PC-3 (cell line): Measurements from ENCODE around the gene TNP1. TPM values are rescaled to one million over a fixed set of nuclear protein-coding genes. Genes with fewer than 3 reads are reported as not detected.

Experiments used
- ATAC-seq: fragments of 200-7000 bp; cut with Tn5 transposase; 2 replicates; pipeline ENCODE4 v1.9.1; 2020; ENCODE audit warnings: mild to moderate bottlenecking, moderate library complexity
- BruUV-seq: library from RNA; stranded (reverse); fragments of 400-500 nt; replicated peaks from 2 replicates; lab custom pipeline; 2021; lab: Mats Ljungman, UMichigan
- CTCF ChIA-PET: fragments of 300-600 bp; sonication (Branson Sonifier 250); formaldehyde crosslinking; loops from one replicate; lab custom pipeline; 2022; ENCODE audit warnings: antibody characterized with exemption; lab: Charles Lee
- POLR2A ChIA-PET: fragments of 300-600 bp; sonication (Branson Sonifier 250); formaldehyde crosslinking; loops from one replicate; lab custom pipeline; 2022; ENCODE audit warnings: antibody characterized with exemption; ENCODE audit not compliant: unreplicated experiment; lab: Charles Lee
- DNase-seq: peaks from one replicate; pipeline ENCODE4 v3.0.0-alpha.2; 2015
- H2AFZ ChIP-seq: fragments of 300-600 bp; sonication (generic); 2 replicates; pipeline ENCODE4 v1.6.0; 2016; ENCODE audit warnings: antibody characterized with exemption, low read length
- H3F3A ChIP-seq: fragments of 300-600 bp; sonication (generic); one replicate; pipeline ENCODE4 v1.6.0; 2017; ENCODE audit warnings: antibody characterized with exemption, low read length, control low read depth, mild to moderate bottlenecking; ENCODE audit not compliant: unreplicated experiment
- H3K27ac ChIP-seq: fragments of 300-600 bp; sonication (generic); 2 replicates; pipeline ENCODE4 v1.5.1; 2016; ENCODE audit warnings: mild to moderate bottlenecking, low read length
- H3K27me3 ChIP-seq: fragments of 300-600 bp; sonication (generic); 2 replicates; pipeline ENCODE4 v1.6.1; 2016; ENCODE audit warnings: low read length, mixed read lengths
- H3K36me3 ChIP-seq: fragments of 300-600 bp; sonication (generic); 2 replicates; pipeline ENCODE4 v1.6.1; 2016; ENCODE audit warnings: low read depth, mixed run types, low read length, mixed read lengths
- H3K4me1 ChIP-seq: fragments of 300-600 bp; sonication (generic); 2 replicates; pipeline ENCODE4 v1.5.1; 2016; ENCODE audit warnings: low read length; ENCODE audit not compliant: insufficient read depth
- H3K4me2 ChIP-seq: fragments of 300-600 bp; sonication (generic); 2 replicates; pipeline ENCODE4 v1.6.0; 2016; ENCODE audit warnings: low read length
- H3K4me3 ChIP-seq: fragments of 300-600 bp; sonication (generic); 2 replicates; pipeline ENCODE4 v1.5.1; 2016; ENCODE audit warnings: mild to moderate bottlenecking, low read length, mixed read lengths
- H3K79me2 ChIP-seq: fragments of 300-600 bp; sonication (generic); 2 replicates; pipeline ENCODE4 v1.6.1; 2017; ENCODE audit warnings: low read length, mixed read lengths
- H3K9ac ChIP-seq: fragments of 300-600 bp; sonication (generic); 2 replicates; pipeline ENCODE4 v1.6.0; 2016; ENCODE audit warnings: mild to moderate bottlenecking, low read length
- H3K9me2 ChIP-seq: fragments of 300-600 bp; sonication (generic); replicated peaks from 2 replicates; pipeline ENCODE4 v1.6.1; 2016; ENCODE audit warnings: mixed run types, low read length, mixed read lengths
- H3K9me3 ChIP-seq: fragments of 300-600 bp; sonication (generic); 2 replicates; pipeline ENCODE4 v1.6.1; 2016; ENCODE audit warnings: low read length, mixed read lengths
- H4K20me1 ChIP-seq: fragments of 300-600 bp; sonication (generic); 2 replicates; pipeline ENCODE4 v1.6.1; 2016; ENCODE audit warnings: low read length, mixed read lengths
- CTCF ChIP-seq: fragments of 300-600 bp; sonication (generic); conservative IDR thresholded peaks from 2 replicates; pipeline ENCODE4 v1.5.1; 2017; ENCODE audit warnings: antibody characterized with exemption, low read depth, mild to moderate bottlenecking, low read length
- EZH2 ChIP-seq: fragments of 300-600 bp; sonication (generic); IDR thresholded peaks from one replicate; pipeline ENCODE4 v1.6.1; 2017; ENCODE audit warnings: antibody characterized with exemption, mild to moderate bottlenecking, low read length; ENCODE audit not compliant: unreplicated experiment
- EZH2phosphoT487 ChIP-seq: fragments of 300-600 bp; sonication (generic); IDR thresholded peaks from 2 replicates; pipeline ENCODE4 v1.6.1; 2018; ENCODE audit warnings: mild to moderate bottlenecking, antibody characterized with exemption, low read length, borderline replicate concordance
- intact Hi-C: fragments of 100-400 bp; cut with micrococcal nuclease; formaldehyde crosslinking; loops from 2 replicates; pipeline ENCODE4 v1.9.0; 2023
- total RNA-seq: library from RNA; depleted of rRNA; stranded (reverse); fragments of >200 nt; gene quantifications from 2 replicates; pipeline ENCODE4 v1.2.3, GENCODE V29; 2014

TNP1 gene
- total RNA-seq, 1 experiment from 2014 or later = not detected

- no peaks in the 10 kb centered on the region for H3K79me2 ChIP-seq
- no peak overlapping the region for H3K27ac ChIP-seq
- ChIA-PET POLR2A (no interaction called here), CTCF (no interaction called here)
- no TSS peak for BruUV-seq
- H2AFZ ChIP-seq = no peak overlapping the region
- no peaks in the 10 kb centered on the region for H3K9me2 ChIP-seq
- TF ChIP-seq CTCF (no peak), EZH2 (no peak), EZH2phosphoT487 (no peak)
- H3K9me3 ChIP-seq = no peaks in the 10 kb centered on the region
- intact Hi-C loops = no loop called here
- no peaks in the 10 kb centered on the region for H4K20me1 ChIP-seq
- H3K4me3 ChIP-seq = no peak overlapping the region
- H3K4me1 ChIP-seq = no peaks in the 10 kb centered on the region
- DNase-seq = no peak
- H3K4me2 ChIP-seq = no peak overlapping the region
- no peak for ATAC-seq
- no peak overlapping the region for H3K9ac ChIP-seq
- H3K36me3 ChIP-seq = no peaks in the 10 kb centered on the region
- H3F3A ChIP-seq = no peaks in the 10 kb centered on the region
- H3K27me3 ChIP-seq = peaks cover 23% of the 10 kb centered on the region
Measured at GRCh38 chr2:216890138-216890537, 30.3 kb upstream of the TNP1 start.

GRCh38 chr2:216888887-216889622, 29.2 kb upstream of the TNP1 start:
- intact Hi-C loops = no loop called here
- ChIA-PET POLR2A (no interaction called here), CTCF (no interaction called here)
- no peak overlapping the region for H3K27ac ChIP-seq
- no peak overlapping the region for H3K9ac ChIP-seq
- TF ChIP-seq EZH2 = no peak
- no peak for TF ChIP-seq CTCF
- no peak for TF ChIP-seq EZH2phosphoT487
- no peak overlapping the region for H3K4me3 ChIP-seq
- H3K36me3 ChIP-seq = no peaks in the 10 kb centered on the region
- no peaks in the 10 kb centered on the region for H3F3A ChIP-seq
- no peaks in the 10 kb centered on the region for H3K4me1 ChIP-seq
- no peaks in the 10 kb centered on the region for H3K79me2 ChIP-seq
- H3K27me3 ChIP-seq = peaks cover 23% of the 10 kb centered on the region
- no peak overlapping the region for H2AFZ ChIP-seq
- ATAC-seq (no peak), DNase-seq (no peak)
- H4K20me1 ChIP-seq = no peaks in the 10 kb centered on the region
- no peaks in the 10 kb centered on the region for H3K9me2 ChIP-seq
- no TSS peak for BruUV-seq
- H3K9me3 ChIP-seq = no peaks in the 10 kb centered on the region
- H3K4me2 ChIP-seq = no peak overlapping the region

GRCh38 chr2:216888081-216888480, 28.2 kb upstream of the TNP1 start:
- BruUV-seq = no TSS peak
- Histone ChIP-seq H4K20me1 (no peaks in the 10 kb centered on the region), H3K36me3 (no peaks in the 10 kb centered on the region), H3K4me1 (no peaks in the 10 kb centered on the region), H3K9me3 (no peaks in the 10 kb centered on the region), H3K4me2 (no peak overlapping the region), H3K9me2 (no peaks in the 10 kb centered on the region), H3K27me3 (peaks cover 23% of the 10 kb centered on the region), H2AFZ (no peak overlapping the region), H3F3A (no peaks in the 10 kb centered on the region), H3K79me2 (no peaks in the 10 kb centered on the region), H3K9ac (no peak overlapping the region), H3K4me3 (no peak overlapping the region), H3K27ac (no peak overlapping the region)
- TF ChIP-seq CTCF = no peak
- TF ChIP-seq EZH2 = no peak
- no peak for TF ChIP-seq EZH2phosphoT487
- ChIA-PET CTCF (no interaction called here), POLR2A (no interaction called here)
- DNase-seq (no peak), ATAC-seq (no peak)
- intact Hi-C loops = no loop called here
